DOHH2 (cell line): ENCODE measurements around the gene CNTN3.

Source experiments
- H3F3A ChIP-seq: fragments of 200-600 bp; sonication (generic), shearing (Covaris generic); 2 replicates; pipeline ENCODE4 v1.6.0; 2016; ENCODE audit warnings: antibody characterized with exemption, mild to moderate bottlenecking; ENCODE audit not compliant: control insufficient read depth, insufficient read depth
- H3K27ac ChIP-seq: fragments of 200-600 bp; sonication (generic); 2 replicates; pipeline ENCODE4 v1.5.1; 2014; ENCODE audit warnings: low read depth, mild to moderate bottlenecking, low read length, moderate library complexity
- H3K27me3 ChIP-seq: fragments of 200-600 bp; sonication (generic); 2 replicates; pipeline ENCODE4 v1.6.1; 2014; ENCODE audit warnings: mild to moderate bottlenecking, low read length, mixed read lengths; ENCODE audit not compliant: control insufficient read depth
- H3K36me3 ChIP-seq: fragments of 200-600 bp; sonication (generic); 2 replicates; pipeline ENCODE4 v1.6.1; 2014; ENCODE audit warnings: mild to moderate bottlenecking, low read length, moderate library complexity, mixed read lengths; ENCODE audit not compliant: control insufficient read depth
- H3K4me1 ChIP-seq: fragments of 200-600 bp; sonication (generic); 2 replicates; pipeline ENCODE4 v1.6.1; 2014; ENCODE audit warnings: mild to moderate bottlenecking, low read length, mixed read lengths; ENCODE audit not compliant: control insufficient read depth
- H3K4me2 ChIP-seq: fragments of 200-600 bp; sonication (generic); 2 replicates; pipeline ENCODE4 v1.6.0; 2014; ENCODE audit warnings: mild to moderate bottlenecking, low read length, moderate library complexity
- H3K4me3 ChIP-seq: fragments of 200-600 bp; sonication (generic); 2 replicates; pipeline ENCODE4 v1.5.1; 2014; ENCODE audit warnings: mild to moderate bottlenecking, low read length, mixed read lengths
- H3K79me2 ChIP-seq: fragments of 200-600 bp; sonication (generic); 2 replicates; pipeline ENCODE4 v1.6.1; 2014; ENCODE audit warnings: mild to moderate bottlenecking, low read length, mixed read lengths; ENCODE audit not compliant: control insufficient read depth
- H3K9me2 ChIP-seq: fragments of 200-600 bp; sonication (generic); replicated peaks from 2 replicates; pipeline ENCODE4 v1.6.1; 2014; ENCODE audit warnings: mild to moderate bottlenecking, low read length, mixed read lengths; ENCODE audit not compliant: control insufficient read depth
- H3K9me3 ChIP-seq: fragments of 200-600 bp; sonication (generic); 2 replicates; pipeline ENCODE4 v1.6.1; 2014; ENCODE audit warnings: antibody characterized with exemption, low read length, mixed read lengths; ENCODE audit not compliant: control insufficient read depth, insufficient read depth
- H4K20me1 ChIP-seq: fragments of 200-600 bp; sonication (generic); 2 replicates; pipeline ENCODE4 v1.6.0; 2014; ENCODE audit warnings: low read depth, mild to moderate bottlenecking, antibody characterized with exemption, low read length, moderate library complexity; ENCODE audit not compliant: control insufficient read depth, insufficient read depth
- CTCF ChIP-seq: fragments of 200-600 bp; sonication (generic); IDR thresholded peaks from one replicate; pipeline ENCODE4 v1.5.1; 2014; ENCODE audit warnings: antibody characterized with exemption, mild to moderate bottlenecking, low read depth, low read length; ENCODE audit not compliant: poor library complexity, severe bottlenecking
- EZH2phosphoT487 ChIP-seq: fragments of 200-600 bp; sonication (generic); IDR thresholded peaks from 2 replicates; pipeline ENCODE4 v1.6.1; 2017; ENCODE audit warnings: borderline replicate concordance, mild to moderate bottlenecking, antibody characterized with exemption, low read length, moderate library complexity, mixed read lengths

The CNTN3 gene

GRCh38 chr3:74582982-74583381 lies 31.5 kb downstream of the CNTN3 start:
- TF ChIP-seq EZH2phosphoT487 (no peak), CTCF (no peak)

GRCh38 chr3:74575857-74576256 lies 38.6 kb downstream of the CNTN3 start:
- H3K4me2 ChIP-seq, result no peak overlapping the region
- H3K9me3 ChIP-seq, result no peaks in the 10 kb centered on the region
- no peak overlapping the region for H3K4me3 ChIP-seq
- H3K27ac ChIP-seq, result no peak overlapping the region
- H3K36me3 ChIP-seq, result no peaks in the 10 kb centered on the region
- no peaks in the 10 kb centered on the region for H3K27me3 ChIP-seq
- H3K4me1 ChIP-seq, result no peaks in the 10 kb centered on the region
- no peaks in the 10 kb centered on the region for H3F3A ChIP-seq
- H3K79me2 ChIP-seq, result no peaks in the 10 kb centered on the region
- TF ChIP-seq EZH2phosphoT487 (no peak), CTCF (no peak)
- H4K20me1 ChIP-seq, result no peaks in the 10 kb centered on the region
- no peaks in the 10 kb centered on the region for H3K9me2 ChIP-seq

More at GRCh38 chr3:74582982-74583381, 31.5 kb downstream of the CNTN3 start:
- H3K27me3 ChIP-seq, result no peaks in the 10 kb centered on the region
- no peaks in the 10 kb centered on the region for H3K4me1 ChIP-seq
- no peak overlapping the region for H3K4me2 ChIP-seq
- no peaks in the 10 kb centered on the region for H4K20me1 ChIP-seq
- H3K36me3 ChIP-seq, result no peaks in the 10 kb centered on the region
- H3K9me3 ChIP-seq, result no peaks in the 10 kb centered on the region
- no peak overlapping the region for H3K27ac ChIP-seq
- H3F3A ChIP-seq, result no peaks in the 10 kb centered on the region
- H3K4me3 ChIP-seq, result no peak overlapping the region
- no peaks in the 10 kb centered on the region for H3K79me2 ChIP-seq
- no peaks in the 10 kb centered on the region for H3K9me2 ChIP-seq

- Histone ChIP-seq H3K27me3 (no peaks in the 10 kb centered on the region), H3K4me1 (no peaks in the 10 kb centered on the region), H3K4me3 (no peak overlapping the region), H3K9me2 (no peaks in the 10 kb centered on the region), H4K20me1 (no peaks in the 10 kb centered on the region), H3K27ac (no peak overlapping the region), H3K4me2 (no peak overlapping the region), H3K79me2 (no peaks in the 10 kb centered on the region), H3F3A (no peaks in the 10 kb centered on the region), H3K36me3 (no peaks in the 10 kb centered on the region), H3K9me3 (no peaks in the 10 kb centered on the region)
- no peak for TF ChIP-seq EZH2phosphoT487
Observed at GRCh38 chr3:74571118-74571517, 43.3 kb downstream of the CNTN3 start.
